Measurements from ENCODE around the gene ASB6.
A peak's percentile ranks its signal among the peaks of the same experiment; 100 is the strongest.

Gene ASB6

DNA sequence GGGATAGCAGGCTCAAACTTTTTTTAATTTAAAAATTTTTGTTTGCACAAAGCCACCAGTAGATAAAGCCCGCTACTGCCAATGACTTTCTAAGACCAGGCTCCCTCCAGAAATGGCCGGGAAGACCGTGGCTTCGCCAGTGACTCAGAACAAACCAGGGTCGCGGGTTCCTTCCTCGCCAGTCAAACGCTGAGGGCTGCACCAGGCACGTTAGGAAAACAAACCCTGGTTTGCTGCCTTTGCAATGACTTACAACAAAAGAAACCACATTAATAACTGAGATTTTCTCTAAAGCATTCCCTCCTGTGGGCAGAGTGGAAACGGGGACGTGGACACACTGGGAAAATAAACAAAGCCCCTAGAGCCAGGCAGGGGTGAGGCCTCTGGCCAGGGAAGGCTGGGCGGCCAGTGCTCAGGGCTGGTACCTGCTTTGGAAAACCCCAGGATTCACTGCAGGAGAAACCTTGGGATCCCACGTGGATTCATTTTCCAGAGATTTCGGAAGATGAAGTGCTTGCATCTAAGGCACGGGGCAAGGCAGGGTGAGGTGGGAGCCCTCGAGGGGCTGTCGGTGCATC, 27.3 kb upstream of the ASB6 start:
- no peak overlapping the region; the same call in 1 of the 2 replicates for H3K4me3 ChIP-seq (ENCODE audit: control insufficient read depth, low read depth, low read length)
- TF ChIP-seq, protein P1, sequence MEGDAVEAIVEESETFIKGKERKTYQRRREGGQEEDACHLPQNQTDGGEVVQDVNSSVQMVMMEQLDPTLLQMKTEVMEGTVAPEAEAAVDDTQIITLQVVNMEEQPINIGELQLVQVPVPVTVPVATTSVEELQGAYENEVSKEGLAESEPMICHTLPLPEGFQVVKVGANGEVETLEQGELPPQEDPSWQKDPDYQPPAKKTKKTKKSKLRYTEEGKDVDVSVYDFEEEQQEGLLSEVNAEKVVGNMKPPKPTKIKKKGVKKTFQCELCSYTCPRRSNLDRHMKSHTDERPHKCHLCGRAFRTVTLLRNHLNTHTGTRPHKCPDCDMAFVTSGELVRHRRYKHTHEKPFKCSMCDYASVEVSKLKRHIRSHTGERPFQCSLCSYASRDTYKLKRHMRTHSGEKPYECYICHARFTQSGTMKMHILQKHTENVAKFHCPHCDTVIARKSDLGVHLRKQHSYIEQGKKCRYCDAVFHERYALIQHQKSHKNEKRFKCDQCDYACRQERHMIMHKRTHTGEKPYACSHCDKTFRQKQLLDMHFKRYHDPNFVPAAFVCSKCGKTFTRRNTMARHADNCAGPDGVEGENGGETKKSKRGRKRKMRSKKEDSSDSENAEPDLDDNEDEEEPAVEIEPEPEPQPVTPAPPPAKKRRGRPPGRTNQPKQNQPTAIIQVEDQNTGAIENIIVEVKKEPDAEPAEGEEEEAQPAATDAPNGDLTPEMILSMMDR (IDR thresholded peaks at IDR 0.05; ENCODE audit: control insufficient read depth, insufficient read depth, low read depth, low read length, missing control alignments): no peak
- DNase-seq (ENCODE audit: low read depth): peak; percentile 75

- TF ChIP-seq, protein P1 (IDR thresholded peaks at IDR 0.05; ENCODE audit: control insufficient read depth, insufficient read depth, low read depth, low read length, missing control alignments): peak; percentile 10
- no peak for DNase-seq (ENCODE audit: low read depth)
These were observed 25.9 kb upstream of the ASB6 start for GRCh38 chr9:129667850-129668249.

DNA sequence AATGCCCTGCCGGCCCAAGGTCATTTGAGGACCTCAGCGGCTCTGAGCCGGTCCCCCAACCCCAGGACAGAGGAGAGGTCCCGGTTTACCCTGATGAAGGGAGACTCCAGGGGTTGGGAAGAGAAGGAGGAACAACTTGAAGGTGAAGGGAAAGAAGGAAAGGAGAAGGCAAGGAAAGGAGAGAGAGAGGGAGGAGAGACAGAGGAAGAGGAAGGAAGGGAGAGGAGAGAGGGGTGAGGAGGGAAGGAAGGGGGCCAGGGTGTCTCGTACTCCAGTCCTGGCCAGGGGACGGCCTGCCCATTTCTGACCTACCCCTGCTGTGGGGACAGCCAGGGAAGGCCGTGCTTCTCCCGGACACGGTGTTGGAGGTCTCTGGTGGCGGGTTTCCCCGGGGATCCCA, 25.4 kb upstream of the ASB6 start:
- TF ChIP-seq, protein P1 (IDR thresholded peaks at IDR 0.05; ENCODE audit: control insufficient read depth, insufficient read depth, low read depth, low read length, missing control alignments): no peak
- peak overlapping the region; percentile 47 for H3K4me3 ChIP-seq (ENCODE audit: control insufficient read depth, low read depth, low read length)
- DNase-seq (ENCODE audit: low read depth): no peak

More at GRCh38 chr9:129667850-129668249, 25.9 kb upstream of the ASB6 start:
- peak overlapping the region; percentile 47 for H3K4me3 ChIP-seq (ENCODE audit: control insufficient read depth, low read depth, low read length)

GRCh38 chr9:129666575-129666974, 24.6 kb upstream of the ASB6 start:
- TF ChIP-seq, protein P1 (IDR thresholded peaks at IDR 0.05; ENCODE audit: control insufficient read depth, insufficient read depth, low read depth, low read length, missing control alignments): no peak
- DNase-seq (ENCODE audit: low read depth): no peak
- H3K4me3 ChIP-seq (ENCODE audit: control insufficient read depth, low read depth, low read length): peak overlapping the region; percentile 47

- H3K4me3 ChIP-seq (ENCODE audit: control insufficient read depth, low read depth, low read length): peak overlapping the region; percentile 47
- no peak for DNase-seq (ENCODE audit: low read depth)
These were observed 24.0 kb upstream of the ASB6 start for GRCh38 chr9:129665814-129666520.

GRCh38 chr9:129665389-129665775, 23.4 kb upstream of the ASB6 start, which contains the start of gene PRRX2:
TSS of gene PRRX2 (plus strand) at chr9:129665647. CDS start at chr9:129665868, 221 bp downstream.
- TF ChIP-seq, protein P1 (IDR thresholded peaks at IDR 0.05; ENCODE audit: control insufficient read depth, insufficient read depth, low read depth, low read length, missing control alignments): no peak
- H3K4me3 ChIP-seq (ENCODE audit: control insufficient read depth, low read depth, low read length): peak within 1 kb of the TSS; percentile 47
- no peak for DNase-seq (ENCODE audit: low read depth)

More at GRCh38 chr9:129665814-129666520, 24.0 kb upstream of the ASB6 start:
- TF ChIP-seq, protein P1 (IDR thresholded peaks at IDR 0.05; ENCODE audit: control insufficient read depth, insufficient read depth, low read depth, low read length, missing control alignments): no peak
